GM12892 (cell line): Measurements from ENCODE around the gene CLCA2.

Experiments used
- POLR2A ChIP-seq: IDR thresholded peaks from 2 replicates; pipeline ENCODE4 v1.6.1; 2011; ENCODE audit warnings: low read depth, low read length, control low read depth
- POLR2AphosphoS5 ChIP-seq: IDR thresholded peaks from 2 replicates; pipeline ENCODE4 v1.6.1; 2011; ENCODE audit warnings: low read depth, low read length, control low read depth
- TAF1 ChIP-seq: IDR thresholded peaks from 2 replicates; pipeline ENCODE4 v1.6.1; 2011; ENCODE audit warnings: low read depth, mild to moderate bottlenecking, control low read depth, low read length, borderline replicate concordance

- TF ChIP-seq POLR2A = no peak
- TF ChIP-seq POLR2AphosphoS5 = no peak
- no peak for TF ChIP-seq TAF1
Measured at GRCh38 chr1:86441997-86442396, 18.0 kb downstream of the CLCA2 start.
